IMR-90 (cell line): ENCODE results near the gene MRPS33. TPM values are rescaled to one million over a fixed set of nuclear protein-coding genes. Genes with fewer than 3 reads are reported as not detected.
A peak's percentile ranks its signal among the peaks of the same experiment; 100 is the strongest.

ENCODE experiments used
- ATAC-seq: fragments of 200-7000 bp; cut with Tn5 transposase; 2 replicates; pipeline ENCODE4 v1.9.1; 2020; ENCODE audit warnings: low read depth, mild to moderate bottlenecking, moderate library complexity
- BruUV-seq: library from RNA; stranded (reverse); fragments of 400-500 nt; replicated peaks from 2 replicates; lab custom pipeline; 2021; lab: Mats Ljungman, UMichigan
- CTCF ChIA-PET: fragments of 300-600 bp; formaldehyde crosslinking; extraction: SDS; loops from one replicate; lab custom pipeline; 2021; ENCODE audit warnings: antibody characterized with exemption; lab: Yijun Ruan, JAX
- POLR2A ChIA-PET: fragments of 300-600 bp; sonication (Branson Sonifier 250); formaldehyde crosslinking; loops from one replicate; lab custom pipeline; 2022; ENCODE audit warnings: antibody characterized with exemption; ENCODE audit not compliant: unreplicated experiment; lab: Charles Lee
- DNase-seq: peaks from one replicate; pipeline ENCODE4 v3.0.0; 2013
- H2AFZ ChIP-seq: replicated peaks from 2 replicates; pipeline ENCODE3; 2013; ENCODE audit warnings: low read length, mild to moderate bottlenecking; ENCODE audit not compliant: poor library complexity
- H2AK5ac ChIP-seq: 2 replicates; pipeline ENCODE4 v1.6.1; 2013; ENCODE audit warnings: low read depth, low read length, inconsistent platforms
- H2AK9ac ChIP-seq: replicated peaks from 2 replicates; pipeline ENCODE3; 2013; ENCODE audit warnings: mild to moderate bottlenecking, low read depth, low read length, moderate library complexity; ENCODE audit not compliant: poor library complexity
- H2BK120ac ChIP-seq: 2 replicates; pipeline ENCODE4 v1.6.1; 2013; ENCODE audit warnings: low read depth, low read length, inconsistent platforms
- H2BK15ac ChIP-seq: 3 replicates; pipeline ENCODE4 v1.6.1; 2013; ENCODE audit warnings: low read depth, low read length, inconsistent platforms
- H2BK20ac ChIP-seq: 2 replicates; pipeline ENCODE4 v1.6.1; 2013; ENCODE audit warnings: low read depth, mild to moderate bottlenecking, inconsistent platforms, low read length, moderate library complexity
- H2BK5ac ChIP-seq: 2 replicates; pipeline ENCODE4 v1.6.1; 2013; ENCODE audit warnings: mild to moderate bottlenecking, low read depth, low read length, inconsistent platforms; ENCODE audit not compliant: poor library complexity, severe bottlenecking
- H3K14ac ChIP-seq: replicated peaks from 2 replicates; pipeline ENCODE4 v1.6.1; 2013; ENCODE audit warnings: low read depth, low read length, inconsistent platforms
- H3K18ac ChIP-seq: 2 replicates; pipeline ENCODE4 v1.6.1; 2013; ENCODE audit warnings: low read depth, low read length, control low read depth
- H3K23ac ChIP-seq: 2 replicates; pipeline ENCODE4 v1.6.1; 2013; ENCODE audit warnings: low read depth, low read length, inconsistent platforms
- H3K27ac ChIP-seq: 2 replicates; pipeline ENCODE4 v1.5.1; 2013; ENCODE audit warnings: mild to moderate bottlenecking, control low read depth, low read length; ENCODE audit not compliant: insufficient read depth
- H3K27me3 ChIP-seq: 2 replicates; pipeline ENCODE4 v1.6.1; 2013; ENCODE audit warnings: low read length; ENCODE audit not compliant: control insufficient read depth, insufficient read depth
- H3K36me3 ChIP-seq: 2 replicates; pipeline ENCODE4 v1.6.1; 2013; ENCODE audit warnings: low read length, mixed read lengths; ENCODE audit not compliant: control insufficient read depth, insufficient read depth
- H3K4ac ChIP-seq: 2 replicates; pipeline ENCODE4 v1.6.1; 2013; ENCODE audit warnings: low read depth, low read length, inconsistent platforms
- H3K4me1 ChIP-seq: 2 replicates; pipeline ENCODE4 v1.6.1; 2013; ENCODE audit warnings: low read length, mixed read lengths; ENCODE audit not compliant: control insufficient read depth, insufficient read depth
- H3K4me2 ChIP-seq: 2 replicates; pipeline ENCODE4 v1.6.1; 2013; ENCODE audit warnings: low read depth, mild to moderate bottlenecking, control low read depth, low read length, moderate library complexity
- H3K4me3 ChIP-seq: 2 replicates; pipeline ENCODE4 v1.5.1; 2013; ENCODE audit warnings: low read depth, mild to moderate bottlenecking, control low read depth, low read length, moderate library complexity; ENCODE audit not compliant: insufficient read depth
- H3K56ac ChIP-seq: 2 replicates; pipeline ENCODE4 v1.6.1; 2013; ENCODE audit warnings: low read length, inconsistent platforms; ENCODE audit not compliant: insufficient read depth; ENCODE audit errors: extremely low read depth
- H3K79me1 ChIP-seq, 2 experiments: 2 replicates each; pipeline ENCODE4 v1.6.1; 2013; ENCODE audit warnings: low read length in 2 of 2, inconsistent platforms in 1 of 2, low read depth in 1 of 2
- H3K9ac ChIP-seq: 2 replicates; pipeline ENCODE4 v1.6.1; 2013; ENCODE audit warnings: low read depth, low read length, control low read depth
- H3K9me1 ChIP-seq: 2 replicates; pipeline ENCODE4 v1.6.1; 2013; ENCODE audit warnings: low read length, inconsistent platforms; ENCODE audit not compliant: insufficient read depth
- H3K9me3 ChIP-seq: 2 replicates; pipeline ENCODE4 v1.6.1; 2013; ENCODE audit warnings: low read length; ENCODE audit not compliant: control insufficient read depth, insufficient read depth
- H4K20me1 ChIP-seq: 2 replicates; pipeline ENCODE4 v1.6.1; 2013; ENCODE audit warnings: low read length, inconsistent platforms; ENCODE audit not compliant: insufficient read depth
- H4K5ac ChIP-seq: 2 replicates; pipeline ENCODE4 v1.6.1; 2013; ENCODE audit warnings: mild to moderate bottlenecking, low read depth, low read length, control low read depth
- H4K8ac ChIP-seq, 2 experiments: 2 replicates each; pipeline ENCODE4 v1.6.1; 2013; ENCODE audit warnings: low read depth in 2 of 2, low read length in 2 of 2, control low read depth in 1 of 2, inconsistent platforms in 1 of 2
- H4K91ac ChIP-seq: 2 replicates; pipeline ENCODE4 v1.6.1; 2013; ENCODE audit warnings: low read depth, low read length, inconsistent platforms; ENCODE audit not compliant: insufficient read depth
- BHLHE40 ChIP-seq: fragments of 150-350 bp; IDR thresholded peaks from 2 replicates; pipeline ENCODE4 v1.6.1; 2016; ENCODE audit warnings: mild to moderate bottlenecking, low read depth, low read length
- CEBPB ChIP-seq: IDR thresholded peaks from 2 replicates; pipeline ENCODE4 v1.6.1; 2012; ENCODE audit warnings: low read depth, low read length, improper control_type of control experiment
- CHD1 ChIP-seq: IDR thresholded peaks from 2 replicates; pipeline ENCODE4 v1.6.1; 2012; ENCODE audit warnings: low read depth, low read length, improper control_type of control experiment
- FOS ChIP-seq: fragments of 150-350 bp; IDR thresholded peaks from 2 replicates; pipeline ENCODE4 v1.6.1; 2016; ENCODE audit warnings: low read depth, low read length
- MAFK ChIP-seq: IDR thresholded peaks from 2 replicates; pipeline ENCODE4 v1.6.1; 2012; ENCODE audit warnings: low read depth, low read length, improper control_type of control experiment
- MAZ ChIP-seq: IDR thresholded peaks from 2 replicates; pipeline ENCODE4 v1.6.1; 2012; ENCODE audit warnings: low read depth, mild to moderate bottlenecking, low read length, improper control_type of control experiment, moderate library complexity, borderline replicate concordance
- MXI1 ChIP-seq: IDR thresholded peaks from 2 replicates; pipeline ENCODE4 v1.6.1; 2012; ENCODE audit warnings: low read depth, mild to moderate bottlenecking, low read length, moderate library complexity, borderline replicate concordance
- NFE2L2 ChIP-seq: fragments of 150-350 bp; IDR thresholded peaks from 2 replicates; pipeline ENCODE4 v1.6.1; 2016; ENCODE audit warnings: low read depth, mild to moderate bottlenecking, low read length
- POLR2A ChIP-seq: IDR thresholded peaks from 2 replicates; pipeline ENCODE4 v1.6.1; 2012; ENCODE audit warnings: mild to moderate bottlenecking, low read depth, low read length
- RCOR1 ChIP-seq: IDR thresholded peaks from 2 replicates; pipeline ENCODE4 v1.6.1; 2012; ENCODE audit warnings: mild to moderate bottlenecking, low read length, improper control_type of control experiment; ENCODE audit not compliant: insufficient replicate concordance
- SMC3 ChIP-seq: fragments of 150-350 bp; IDR thresholded peaks from 2 replicates; pipeline ENCODE4 v1.6.1; 2016; ENCODE audit warnings: low read depth, mild to moderate bottlenecking, antibody characterized with exemption, low read length, moderate library complexity
- WGBS, 2 experiments: methylation state at CpG; one replicate each; pipeline versions ENCODE4 v1.1.5 to v1.1.7; 2013; ENCODE audit warnings: missing lambda C conversion rate in 2 of 2; ENCODE audit not compliant: insufficient read length in 1 of 2; ENCODE audit errors: extremely low coverage in 2 of 2; 5-methylcytosine and 5-hydroxymethylcytosine counted together
- dilution Hi-C: fragments of 300-500 bp; cut with HindIII; formaldehyde crosslinking; loops from one replicate; pipeline ENCODE4 v1.14.3; 2018; ENCODE audit warnings: low sequenced_read_pairs; ENCODE audit not compliant: unreplicated experiment
- in situ Hi-C: fragments of 300-500 bp; cut with MboI; formaldehyde crosslinking; loops from 3 replicates; pipeline ENCODE4 v1.14.3; 2019; ENCODE audit warnings: low sequenced_read_pairs, inconsistent platforms, mixed read lengths
- intact Hi-C: fragments of 100-400 bp; cut with micrococcal nuclease; formaldehyde crosslinking; loops from 2 replicates; pipeline ENCODE4 v1.10.0; 2022
- polyA plus RNA-seq, 3 experiments: library from polyadenylated mRNA; depleted of rRNA; stranded (reverse); fragments of >200 nt; gene quantifications; 2 replicates each; pipeline ENCODE4 v1.2.3, GENCODE V29; 2012; ENCODE audit warnings: low replicate concordance in 1 of 3
- total RNA-seq: library from RNA; depleted of rRNA; stranded (reverse); fragments of >200 nt; gene quantifications from 2 replicates; pipeline ENCODE4 v1.2.3, GENCODE V29; 2012
- TF ChIP-seq, protein P1 (sequence below): conservative IDR thresholded peaks from 2 replicates; pipeline ENCODE4 v1.5.1; 2012; ENCODE audit warnings: mild to moderate bottlenecking, low read depth, low read length, improper control_type of control experiment
- TF ChIP-seq, protein P2 (sequence below): fragments of 150-350 bp; IDR thresholded peaks from 2 replicates; pipeline ENCODE4 v1.6.1; 2017; ENCODE audit warnings: mild to moderate bottlenecking, antibody characterized with exemption, low read length, low read depth
- TF ChIP-seq, protein P3 (sequence below): fragments of 150-350 bp; IDR thresholded peaks from 2 replicates; pipeline ENCODE4 v1.6.1; 2016; ENCODE audit warnings: low read depth, mild to moderate bottlenecking, low read length, moderate library complexity, borderline replicate concordance

MRPS33 gene
- total and polyA plus RNA-seq, 2 of the 4 experiments (the other 2 are of a cell fraction) = 14.5 to 33.8 TPM

DNA sequence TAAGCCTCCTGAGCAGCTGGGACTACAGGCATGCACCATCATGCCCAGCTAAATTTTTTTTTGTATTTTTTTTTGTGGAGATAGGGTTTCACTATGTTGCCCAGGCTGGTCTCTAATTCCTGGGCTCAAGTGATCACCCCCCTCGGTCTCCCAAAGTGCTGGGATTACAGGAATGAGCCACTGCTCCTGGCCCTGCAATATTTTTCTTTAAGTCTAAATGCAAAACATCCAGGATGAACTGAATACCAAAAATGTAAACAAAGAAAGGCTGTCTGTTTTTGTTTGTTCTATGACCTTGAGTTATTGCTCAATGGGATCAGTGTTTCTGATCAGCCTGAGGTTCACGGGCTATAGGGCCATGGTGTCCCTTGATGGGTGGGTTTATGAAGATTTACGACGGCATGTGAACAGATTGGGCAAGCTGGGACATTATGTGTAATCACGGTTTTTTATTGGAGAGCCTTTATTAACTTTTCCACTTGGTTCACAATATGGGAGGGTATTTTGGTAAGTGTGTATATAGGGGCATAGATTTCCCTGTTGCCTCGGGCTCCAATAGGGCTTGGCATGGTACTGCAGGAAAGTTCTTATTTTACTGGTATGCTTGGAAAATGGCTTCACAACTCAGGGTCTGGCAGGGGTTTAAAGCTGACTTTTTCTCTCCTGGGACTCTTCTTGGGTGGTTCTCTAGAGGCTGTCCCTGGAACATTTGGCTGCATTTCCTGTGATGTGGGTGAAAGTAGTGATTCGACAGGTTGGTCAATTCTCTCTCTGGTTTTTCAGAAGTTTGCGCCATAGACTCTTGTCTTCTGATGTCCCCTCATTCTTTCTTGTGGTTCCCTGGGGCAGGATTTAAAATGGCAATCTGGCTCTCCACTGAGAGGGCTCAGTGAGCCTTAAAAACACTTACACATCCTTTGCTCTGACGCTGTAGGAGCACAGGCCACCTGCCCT lies 41.6 kb downstream of the MRPS33 start:
- H3K9me3 ChIP-seq = no peaks in the 10 kb centered on the region
- no peak overlapping the region for H3K4me2 ChIP-seq
- H4K5ac ChIP-seq = no peak overlapping the region
- no peak overlapping the region for H3K4me3 ChIP-seq
- H4K20me1 ChIP-seq = no peaks in the 10 kb centered on the region
- no peak overlapping the region for H3K14ac ChIP-seq
- dilution Hi-C loops (no loop called here), intact Hi-C loops (no loop called here), in situ Hi-C loops (no loop called here)
- 90% methylated on average over 2 of the region's 9 CpGs; no CpG with 5 or more reads in 1 of the 2 experiments for WGBS, 2 experiments
- no peak overlapping the region for H3K56ac ChIP-seq
- DNase-seq = no peak
- no peak overlapping the region for H2BK120ac ChIP-seq
- no peak overlapping the region for H4K8ac ChIP-seq
- H3K9ac ChIP-seq = no peak overlapping the region
- H3K27me3 ChIP-seq = no peaks in the 10 kb centered on the region
- no peaks in the 10 kb centered on the region for H3K4me1 ChIP-seq
- H4K91ac ChIP-seq = no peak overlapping the region
- no TSS peak for BruUV-seq
- H3K27ac ChIP-seq = no peak overlapping the region
- no peaks in the 10 kb centered on the region for H3K36me3 ChIP-seq
- H2AFZ ChIP-seq = no peak overlapping the region
- no peak overlapping the region for H3K23ac ChIP-seq
- H3K9me1 ChIP-seq = no peaks in the 10 kb centered on the region
- H2BK20ac ChIP-seq = no peak overlapping the region
- no peaks in the 10 kb centered on the region for H3K79me1 ChIP-seq
- ChIA-PET POLR2A (no interaction called here), CTCF (interaction anchor here (0.6 kb wide), 1 partner anchor 73 kb away, joined by 3 read pairs; no protein-coding TSS in a partner anchor)
- H2AK9ac ChIP-seq = no peak overlapping the region
- H3K4ac ChIP-seq = no peak overlapping the region
- H2BK5ac ChIP-seq = no peak overlapping the region
- no peak overlapping the region for H2AK5ac ChIP-seq
- no peak overlapping the region for H2BK15ac ChIP-seq
- peak; percentile 35 for ATAC-seq
- H3K18ac ChIP-seq = no peak overlapping the region
- TF ChIP-seq, protein P1, sequence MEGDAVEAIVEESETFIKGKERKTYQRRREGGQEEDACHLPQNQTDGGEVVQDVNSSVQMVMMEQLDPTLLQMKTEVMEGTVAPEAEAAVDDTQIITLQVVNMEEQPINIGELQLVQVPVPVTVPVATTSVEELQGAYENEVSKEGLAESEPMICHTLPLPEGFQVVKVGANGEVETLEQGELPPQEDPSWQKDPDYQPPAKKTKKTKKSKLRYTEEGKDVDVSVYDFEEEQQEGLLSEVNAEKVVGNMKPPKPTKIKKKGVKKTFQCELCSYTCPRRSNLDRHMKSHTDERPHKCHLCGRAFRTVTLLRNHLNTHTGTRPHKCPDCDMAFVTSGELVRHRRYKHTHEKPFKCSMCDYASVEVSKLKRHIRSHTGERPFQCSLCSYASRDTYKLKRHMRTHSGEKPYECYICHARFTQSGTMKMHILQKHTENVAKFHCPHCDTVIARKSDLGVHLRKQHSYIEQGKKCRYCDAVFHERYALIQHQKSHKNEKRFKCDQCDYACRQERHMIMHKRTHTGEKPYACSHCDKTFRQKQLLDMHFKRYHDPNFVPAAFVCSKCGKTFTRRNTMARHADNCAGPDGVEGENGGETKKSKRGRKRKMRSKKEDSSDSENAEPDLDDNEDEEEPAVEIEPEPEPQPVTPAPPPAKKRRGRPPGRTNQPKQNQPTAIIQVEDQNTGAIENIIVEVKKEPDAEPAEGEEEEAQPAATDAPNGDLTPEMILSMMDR = no peak
- TF ChIP-seq MAFK (no peak), FOS (no peak), CEBPB (no peak), MAZ (no peak), RCOR1 (no peak), POLR2A (no peak), NFE2L2 (no peak), CHD1 (no peak), MXI1 (no peak), BHLHE40 (no peak), SMC3 (no peak)
- TF ChIP-seq, protein P2, sequence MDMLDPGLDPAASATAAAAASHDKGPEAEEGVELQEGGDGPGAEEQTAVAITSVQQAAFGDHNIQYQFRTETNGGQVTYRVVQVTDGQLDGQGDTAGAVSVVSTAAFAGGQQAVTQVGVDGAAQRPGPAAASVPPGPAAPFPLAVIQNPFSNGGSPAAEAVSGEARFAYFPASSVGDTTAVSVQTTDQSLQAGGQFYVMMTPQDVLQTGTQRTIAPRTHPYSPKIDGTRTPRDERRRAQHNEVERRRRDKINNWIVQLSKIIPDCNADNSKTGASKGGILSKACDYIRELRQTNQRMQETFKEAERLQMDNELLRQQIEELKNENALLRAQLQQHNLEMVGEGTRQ = no peak
- TF ChIP-seq, protein P3, sequence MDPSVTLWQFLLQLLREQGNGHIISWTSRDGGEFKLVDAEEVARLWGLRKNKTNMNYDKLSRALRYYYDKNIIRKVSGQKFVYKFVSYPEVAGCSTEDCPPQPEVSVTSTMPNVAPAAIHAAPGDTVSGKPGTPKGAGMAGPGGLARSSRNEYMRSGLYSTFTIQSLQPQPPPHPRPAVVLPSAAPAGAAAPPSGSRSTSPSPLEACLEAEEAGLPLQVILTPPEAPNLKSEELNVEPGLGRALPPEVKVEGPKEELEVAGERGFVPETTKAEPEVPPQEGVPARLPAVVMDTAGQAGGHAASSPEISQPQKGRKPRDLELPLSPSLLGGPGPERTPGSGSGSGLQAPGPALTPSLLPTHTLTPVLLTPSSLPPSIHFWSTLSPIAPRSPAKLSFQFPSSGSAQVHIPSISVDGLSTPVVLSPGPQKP = no peak
